Spleen (tissue), 11 donors: Measurements from ENCODE around the gene ITFG1. TPM values are rescaled to one million over a fixed set of nuclear protein-coding genes. Genes with fewer than 3 reads are reported as not detected.

Experiments used
- DNase-seq: peaks from one replicate; pipeline ENCODE4 v3.0.0-alpha.2; 2020
- H3K27ac ChIP-seq, 8 donors: fragments of 200-600 bp; sonication (generic) in 7 of 8; 1 replicate in 4 of 8; 2 replicates in 4 of 8; pipeline versions ENCODE4 v1.5.0 to v1.8.0; 2016 to 2021; ENCODE audit warnings: inconsistent platforms in 4 of 8, mild to moderate bottlenecking in 4 of 8, moderate library complexity in 1 of 8
- H3K27me3 ChIP-seq, 7 donors: fragments of 200-600 bp; sonication (generic) in 6 of 7; replicated peaks in 1 of 7; 1 replicate in 4 of 7; 2 replicates in 3 of 7; pipeline versions ENCODE4 v1.5.0 to v1.8.0; 2016 to 2021; ENCODE audit warnings: inconsistent platforms in 3 of 7, mild to moderate bottlenecking in 1 of 7
- H3K36me3 ChIP-seq, 6 donors: fragments of 200-600 bp; sonication (generic) in 5 of 6; 1 replicate in 4 of 6; 2 replicates in 2 of 6; pipeline versions ENCODE4 v1.5.0 to v1.8.0; 2016 to 2021; ENCODE audit warnings: inconsistent platforms in 2 of 6
- H3K4me1 ChIP-seq, 6 donors: fragments of 200-600 bp; sonication (generic) in 5 of 6; 1 replicate in 3 of 6; 2 replicates in 3 of 6; pipeline versions ENCODE4 v1.5.0 to v1.8.0; 2016 to 2021; ENCODE audit warnings: inconsistent platforms in 3 of 6
- H3K4me3 ChIP-seq, 8 donors: fragments of 200-600 bp; sonication (generic) in 7 of 8; 1 replicate in 4 of 8; 2 replicates in 4 of 8; pipeline versions ENCODE4 v1.5.0 to v1.8.0; 2016 to 2021; ENCODE audit warnings: inconsistent platforms in 4 of 8, mild to moderate bottlenecking in 4 of 8, moderate library complexity in 2 of 8
- H3K9me3 ChIP-seq, 8 donors: fragments of 200-600 bp; sonication (generic) in 7 of 8; 1 replicate in 4 of 8; 2 replicates in 4 of 8; pipeline versions ENCODE4 v1.5.0 to v1.8.0; 2016 to 2021; ENCODE audit warnings: inconsistent platforms in 4 of 8
- POLR2A ChIP-seq, 3 donors: fragments of 450-650 bp; IDR thresholded peaks; one replicate each; pipeline ENCODE4 v1.5.1; 2017; ENCODE audit warnings: antibody characterized with exemption in 3 of 3, mild to moderate bottlenecking in 1 of 3
- POLR2AphosphoS5 ChIP-seq, 3 donors: sonication (generic); formaldehyde crosslinking; IDR thresholded peaks; one replicate each; pipeline ENCODE4 v1.5.1; 2017; ENCODE audit warnings: antibody characterized with exemption in 3 of 3
- WGBS, 5 donors: extraction: QIAGEN DNeasy Blood & Tissue Kit in 3 of 5; methylation state at CpG; one replicate each; pipeline versions ENCODE4 v1.1.5 to v1.1.7; 2013 to 2018; 5-methylcytosine and 5-hydroxymethylcytosine counted together
- intact Hi-C: fragments of 100-400 bp; cut with DNase I; formaldehyde crosslinking; loops from one replicate; pipeline ENCODE4 v1.15.0; 2023; ENCODE audit warnings: low total_unique reads
- polyA plus RNA-seq, 3 donors: library from polyadenylated mRNA; stranded (reverse); fragments of 200-250 nt; gene quantifications; one replicate each; pipeline ENCODE4 v1.2.1, GENCODE V29; 2013
- total RNA-seq, 7 donors: library from RNA; depleted of rRNA in 3 of 7; stranded (reverse); fragments of >200 nt in 3 of 7; fragmentation: NEBNext Ultra II Directional in 4 of 7; extraction: Animal tissue kit (Norgen Biotek cat#: 25700) in 4 of 7; gene quantifications; one replicate each; pipeline versions ENCODE4 v1.1.0 to v1.2.1, GENCODE V29; 2016 to 2021
- TF ChIP-seq, protein P1 (sequence below), 11 experiments: fragments of 200-600 bp in 7 of 11; fragments of 450-650 bp in 4 of 11; sonication (generic) in 4 of 11; IDR thresholded peaks in 8 of 11; conservative IDR thresholded peaks in 3 of 11; 1 replicate in 7 of 11; 2 replicates in 4 of 11; pipeline versions ENCODE4 v1.4.0 to v1.8.0; 2016 to 2021; ENCODE audit warnings: antibody characterized with exemption in 11 of 11, inconsistent platforms in 4 of 11, mild to moderate bottlenecking in 1 of 11
- donor health status: healthy with polysubstance abuse.
- donor health status: DM: no; HTN: no; CAD: no; lungs with moderate emphysema.
- donor health status: DM: no; HTN: no; CAD: no.
- donor health status: Bipolar disorder and iron deficiency.
- donor health status: healthy.
- donor health status: DM: no; HTN: no; CAD: no.
- donor health status: DM: yes; HTN: yes; CAD: no.

The ITFG1 gene
- total and polyA plus RNA-seq, 10 donors = 9.0 to 62.3 (median 47.6) TPM

DNA sequence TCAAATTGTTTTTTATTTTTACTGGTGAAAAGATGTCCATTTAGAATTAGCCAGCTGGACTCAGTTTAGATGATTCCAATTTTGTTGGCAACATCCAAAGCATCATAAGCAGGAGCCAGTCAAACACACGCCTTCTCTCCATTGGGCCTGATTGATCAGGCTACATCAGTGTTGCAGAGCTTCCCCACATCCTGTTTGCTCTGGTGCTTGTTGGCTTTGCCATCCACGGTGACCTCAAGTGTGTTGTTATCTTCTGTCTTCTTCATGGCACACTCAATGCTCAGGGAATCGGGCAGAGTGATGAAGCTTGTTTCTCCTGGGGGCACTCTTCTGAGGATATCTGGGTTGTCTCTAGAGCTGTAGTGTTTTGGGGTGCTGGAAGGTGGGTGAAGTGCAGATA lies 310.8 kb downstream of the ITFG1 start:
- Histone ChIP-seq H3K27me3 (peaks cover 0 to 8% (median 3%) of the 10 kb centered on the region in 7 donors), H3K4me3 (no peak overlapping the region), H3K4me1 (peaks cover 0 to under 1% (median 0%) of the 10 kb centered on the region in 6 donors), H3K36me3 (peaks cover 0 to 32% (median 16%) of the 10 kb centered on the region in 6 donors), H3K9me3 (peaks cover 0 to 18% (median 11%) of the 10 kb centered on the region in 8 donors), H3K27ac (no peak overlapping the region)
- DNase-seq = no peak
- WGBS, 5 donors = 84 to 98% (median 95%) methylated on average over 3 of the region's 3 CpGs
- intact Hi-C loops = no loop called here
- no peak for TF ChIP-seq POLR2A (IDR thresholded peaks at IDR 0.05)
- TF ChIP-seq POLR2AphosphoS5 (IDR thresholded peaks at IDR 0.05) = no peak
- TF ChIP-seq, protein P1, sequence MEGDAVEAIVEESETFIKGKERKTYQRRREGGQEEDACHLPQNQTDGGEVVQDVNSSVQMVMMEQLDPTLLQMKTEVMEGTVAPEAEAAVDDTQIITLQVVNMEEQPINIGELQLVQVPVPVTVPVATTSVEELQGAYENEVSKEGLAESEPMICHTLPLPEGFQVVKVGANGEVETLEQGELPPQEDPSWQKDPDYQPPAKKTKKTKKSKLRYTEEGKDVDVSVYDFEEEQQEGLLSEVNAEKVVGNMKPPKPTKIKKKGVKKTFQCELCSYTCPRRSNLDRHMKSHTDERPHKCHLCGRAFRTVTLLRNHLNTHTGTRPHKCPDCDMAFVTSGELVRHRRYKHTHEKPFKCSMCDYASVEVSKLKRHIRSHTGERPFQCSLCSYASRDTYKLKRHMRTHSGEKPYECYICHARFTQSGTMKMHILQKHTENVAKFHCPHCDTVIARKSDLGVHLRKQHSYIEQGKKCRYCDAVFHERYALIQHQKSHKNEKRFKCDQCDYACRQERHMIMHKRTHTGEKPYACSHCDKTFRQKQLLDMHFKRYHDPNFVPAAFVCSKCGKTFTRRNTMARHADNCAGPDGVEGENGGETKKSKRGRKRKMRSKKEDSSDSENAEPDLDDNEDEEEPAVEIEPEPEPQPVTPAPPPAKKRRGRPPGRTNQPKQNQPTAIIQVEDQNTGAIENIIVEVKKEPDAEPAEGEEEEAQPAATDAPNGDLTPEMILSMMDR (IDR thresholded peaks at IDR 0.05 in 8 of 11, conservative IDR thresholded peaks at IDR 0.05 in 3 of 11) = no peak

DNA sequence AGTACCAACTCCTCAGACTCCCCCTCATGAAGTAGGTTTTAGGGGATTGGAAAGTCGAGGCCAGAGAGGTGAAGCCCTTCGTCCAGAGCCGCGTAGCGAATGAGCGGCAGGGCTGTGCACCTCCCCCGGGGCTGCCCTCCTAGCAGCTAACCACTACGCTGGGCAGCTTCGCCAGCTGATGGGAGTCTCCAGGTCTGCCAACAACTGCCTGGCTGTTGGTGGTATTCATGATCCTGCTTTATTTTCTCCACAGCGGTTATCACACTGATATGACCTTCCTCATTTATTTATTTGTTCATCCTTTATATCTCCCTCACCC lies 316.3 kb downstream of the ITFG1 start:
- Histone ChIP-seq H3K4me3 (peak overlapping the region; percentile 7 to 88 (median 68)), H3K36me3 (no peaks in the 10 kb centered on the region), H3K9me3 (no peaks in the 10 kb centered on the region), H3K4me1 (peaks cover 3 to 47% (median 27%) of the 10 kb centered on the region in 6 donors), H3K27me3 (peaks cover 0 to 38% (median 6%) of the 10 kb centered on the region in 7 donors), H3K27ac (peak overlapping the region in 6 of 8 donors; percentile 54 to 90 (median 86))
- WGBS, 5 donors = 16 to 23% (median 16%) methylated on average over 10 of the region's 10 CpGs
- no peak for DNase-seq
- intact Hi-C loops = loop anchor here (5.0 to 10.0 kb wide), 3 partner anchors 107 to 1013 kb away; partner anchors contain the start of genes ABCC12 and DNAJA2
- TF ChIP-seq, protein P1 (IDR thresholded peaks at IDR 0.05 in 8 of 11, conservative IDR thresholded peaks at IDR 0.05 in 3 of 11) = peak in 2 of 11 experiments; percentile 3 to 29
- no peak for TF ChIP-seq POLR2A (IDR thresholded peaks at IDR 0.05)
- TF ChIP-seq POLR2AphosphoS5 (IDR thresholded peaks at IDR 0.05) = peak in 1 of 3 donors; percentile 2

DNA sequence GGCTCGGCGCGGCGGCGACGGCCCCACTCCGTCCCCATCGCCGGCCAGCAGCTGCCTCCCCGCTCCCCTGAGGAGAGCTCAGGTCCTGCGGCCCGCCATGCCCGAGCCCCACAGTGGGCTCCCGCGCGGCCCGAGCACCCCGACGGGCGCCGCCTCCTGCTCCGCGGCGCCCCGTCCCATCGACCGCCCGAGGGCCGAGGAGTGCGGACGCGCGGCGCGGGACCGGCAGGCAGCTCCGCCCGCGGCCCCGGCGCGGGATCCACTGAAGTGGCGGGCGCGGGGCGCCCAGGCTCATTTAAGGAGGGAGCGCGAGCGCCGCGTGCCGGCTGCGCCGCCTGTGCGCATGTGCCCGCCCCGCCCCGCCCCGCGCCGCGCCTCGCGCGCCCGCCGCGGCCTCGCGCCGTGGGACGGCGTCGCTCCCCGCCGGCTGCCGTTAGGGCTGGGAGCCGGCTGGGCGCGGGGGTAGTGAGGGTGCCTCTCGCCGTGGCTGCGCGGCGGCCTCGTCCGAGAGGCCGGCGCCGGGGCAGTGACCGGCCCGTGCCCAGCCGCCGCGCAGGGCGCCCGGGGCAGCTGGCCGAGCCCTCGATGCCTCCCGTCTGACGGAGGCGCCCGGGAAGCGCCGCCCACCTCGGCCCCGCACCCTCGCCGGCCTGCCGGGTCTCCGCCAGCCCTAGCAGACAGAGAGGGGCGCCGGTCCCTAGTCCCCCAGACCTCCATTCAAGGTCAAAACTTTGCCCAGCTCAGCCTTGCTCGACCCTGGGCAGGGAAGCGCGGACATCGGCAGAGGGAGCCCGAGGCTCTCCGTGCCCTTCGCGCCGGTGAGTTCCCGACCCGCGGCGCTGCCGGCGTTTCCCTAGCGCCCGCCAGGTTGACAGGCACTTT lies 316.9 kb downstream of the ITFG1 start, which contains the start of gene NETO2:
Gene NETO2, minus strand, starts transcription at position 269 of the 882 bp plus-strand sequence. CDS start 333 bp downstream, outside the sequence.
- TF ChIP-seq POLR2A (IDR thresholded peaks at IDR 0.05) = peak in 1 of 3 donors; percentile 22
- peak in 2 of 3 donors; percentile 34 to 50 for TF ChIP-seq POLR2AphosphoS5 (IDR thresholded peaks at IDR 0.05)
- TF ChIP-seq, protein P1 (IDR thresholded peaks at IDR 0.05 in 8 of 11, conservative IDR thresholded peaks at IDR 0.05 in 3 of 11) = peak in 9 of 11 experiments; percentile 29 to 75 (median 41)
- DNase-seq = peak; percentile 92
- H3K9me3 ChIP-seq = no peaks in the 10 kb centered on the region
- H3K27me3 ChIP-seq = peaks cover 0 to 38% (median 6%) of the 10 kb centered on the region in 7 donors
- H3K27ac ChIP-seq = peak within 1 kb of the TSS; percentile 27 to 90 (median 86)
- intact Hi-C loops = loop anchor here (5.0 to 10.0 kb wide), 3 partner anchors 107 to 1013 kb away; partner anchors contain the start of genes ABCC12 and DNAJA2
- H3K4me1 ChIP-seq = peaks cover 3 to 51% (median 27%) of the 10 kb centered on the region in 6 donors
- no peaks in the 10 kb centered on the region for H3K36me3 ChIP-seq
- H3K4me3 ChIP-seq = peak within 1 kb of the TSS; percentile 53 to 88 (median 68)
- WGBS, 5 donors = 0 to 1% (median 0%) methylated on average over 1 to 130 of the region's 130 CpGs
